Ectodermal cell (in vitro differentiated cells): ENCODE results near the gene P3H3.
A peak's percentile ranks its signal among the peaks of the same experiment; 100 is the strongest.

ENCODE experiments used
- H3K27ac ChIP-seq: 2 replicates; pipeline ENCODE4 v1.7.0; 2013; ENCODE audit warnings: mild to moderate bottlenecking, low read depth, low read length; ENCODE audit not compliant: insufficient read depth, poor library complexity, severe bottlenecking
- H3K27me3 ChIP-seq: 2 replicates; pipeline ENCODE4 v1.7.0; 2013; ENCODE audit warnings: mild to moderate bottlenecking, low read length; ENCODE audit not compliant: insufficient read depth, control insufficient read depth, poor library complexity, severe bottlenecking
- H3K36me3 ChIP-seq: one replicate; pipeline ENCODE4 v1.7.0; 2013; ENCODE audit warnings: low read length; ENCODE audit not compliant: control insufficient read depth, insufficient read depth
- H3K4me1 ChIP-seq: one replicate; pipeline ENCODE4 v1.7.0; 2013; ENCODE audit warnings: low read length; ENCODE audit not compliant: control insufficient read depth, insufficient read depth
- H3K4me3 ChIP-seq: 2 replicates; pipeline ENCODE4 v1.7.0; 2013; ENCODE audit warnings: low read depth, low read length, control low read depth; ENCODE audit not compliant: insufficient read depth
- H3K9me3 ChIP-seq: 2 replicates; pipeline ENCODE4 v1.7.0; 2013; ENCODE audit warnings: mild to moderate bottlenecking, low read length, moderate library complexity; ENCODE audit not compliant: control insufficient read depth
- WGBS, 2 experiments: methylation state at CpG; one replicate each; pipeline ENCODE4 v1.1.7; 2013; ENCODE audit warnings: missing lambda C conversion rate in 2 of 2; 5-methylcytosine and 5-hydroxymethylcytosine counted together

P3H3 gene

DNA sequence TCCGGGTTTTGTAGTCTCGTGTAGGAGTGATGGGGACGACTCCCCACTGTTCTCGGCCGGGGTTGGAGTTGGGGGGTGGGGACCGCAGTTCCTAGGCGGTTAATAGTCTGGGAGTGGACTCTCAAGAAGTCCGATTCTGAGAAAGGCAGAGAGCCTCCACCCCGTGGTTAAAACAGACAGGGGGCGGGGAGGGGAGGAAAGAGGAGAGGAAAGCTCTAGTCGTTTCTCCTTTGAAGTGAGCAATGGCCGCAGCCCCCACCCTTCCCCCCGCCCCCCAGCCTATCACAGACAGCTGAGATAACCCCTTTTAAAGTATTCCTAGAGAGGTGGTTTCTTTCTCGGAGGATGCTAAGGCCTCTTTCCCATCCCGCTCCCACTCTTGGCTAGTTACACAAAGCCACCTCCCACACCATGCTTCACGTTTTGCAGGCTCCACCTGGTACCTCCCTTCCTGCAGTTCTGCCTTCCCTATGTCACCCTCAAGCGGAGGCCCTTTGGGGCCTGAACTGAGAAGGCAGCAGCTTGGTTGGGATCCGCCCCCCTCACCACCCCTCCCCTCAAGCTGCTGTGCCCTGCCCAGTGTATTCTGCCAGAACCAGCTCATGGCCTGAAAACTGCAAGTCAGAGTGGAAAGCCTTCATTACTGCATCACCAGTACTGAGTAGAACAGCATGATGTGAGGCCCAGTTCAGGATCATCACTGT is 24.6 kb downstream of the P3H3 start:
- 2% methylated on average over 17 to 18 of the region's 18 CpGs for WGBS, 2 experiments
- Histone ChIP-seq H3K9me3 (no peaks in the 10 kb centered on the region), H3K4me1 (peaks cover 21% of the 10 kb centered on the region), H3K36me3 (peaks cover 27% of the 10 kb centered on the region), H3K27ac (peak overlapping the region; percentile 72), H3K4me3 (peak overlapping the region; percentile 60), H3K27me3 (no peaks in the 10 kb centered on the region)

DNA sequence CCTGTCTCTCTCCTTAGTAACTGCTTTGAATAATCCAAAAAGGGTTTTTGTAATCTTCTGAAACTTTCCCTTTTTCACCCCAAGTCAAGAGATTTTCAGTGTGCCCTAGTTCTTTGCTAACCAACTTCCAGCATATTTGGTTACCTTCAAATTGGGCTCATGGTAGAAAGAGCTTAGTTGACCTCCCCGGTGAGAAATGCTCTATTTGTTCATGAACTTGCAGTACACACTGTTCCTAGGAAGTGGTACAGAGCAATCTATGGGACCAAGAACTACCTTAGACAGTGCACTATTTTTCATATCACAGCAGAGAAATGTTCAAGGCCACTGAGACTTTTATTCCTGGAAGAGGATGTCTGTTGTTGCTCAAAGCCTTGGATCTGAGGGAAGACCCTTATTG is 25.4 kb downstream of the P3H3 start:
- Histone ChIP-seq H3K27ac (no peak overlapping the region), H3K4me1 (peaks cover 21% of the 10 kb centered on the region), H3K9me3 (no peaks in the 10 kb centered on the region), H3K4me3 (no peak overlapping the region), H3K36me3 (peaks cover 32% of the 10 kb centered on the region), H3K27me3 (no peaks in the 10 kb centered on the region)
- 95 to 100% methylated on average over 1 of the region's 1 CpG for WGBS, 2 experiments

DNA sequence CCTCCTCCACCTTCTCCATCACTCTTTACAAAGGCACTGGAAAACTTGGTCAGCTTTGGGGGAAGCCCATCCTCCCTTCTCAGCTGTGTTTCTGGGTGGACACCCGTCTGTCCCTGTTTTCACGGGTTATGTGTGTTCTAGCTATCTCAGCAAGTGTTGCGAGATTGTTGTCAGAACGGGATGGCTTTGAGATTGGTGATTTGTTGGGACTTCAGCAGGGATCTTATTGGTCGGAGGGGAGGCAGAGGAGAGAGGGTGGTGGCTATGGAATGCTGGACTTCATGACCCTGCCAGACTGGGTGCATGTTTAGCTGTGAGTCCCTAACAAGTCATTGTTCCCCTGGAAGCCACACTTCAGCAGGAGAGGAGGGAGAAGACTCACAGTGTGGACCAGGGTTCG is 25.8 kb downstream of the P3H3 start:
- Histone ChIP-seq H3K27ac (no peak overlapping the region), H3K4me1 (peaks cover 21% of the 10 kb centered on the region), H3K36me3 (peaks cover 32% of the 10 kb centered on the region), H3K27me3 (no peaks in the 10 kb centered on the region), H3K9me3 (no peaks in the 10 kb centered on the region), H3K4me3 (no peak overlapping the region)
- 91 to 92% methylated on average over 6 of the region's 6 CpGs for WGBS, 2 experiments

GRCh38 chr12:6855322-6855721 is 27.1 kb downstream of the P3H3 start:
- Histone ChIP-seq H3K27ac (no peak overlapping the region), H3K9me3 (no peaks in the 10 kb centered on the region), H3K4me1 (peaks cover 11% of the 10 kb centered on the region), H3K4me3 (no peak overlapping the region), H3K36me3 (peaks cover 35% of the 10 kb centered on the region), H3K27me3 (no peaks in the 10 kb centered on the region)
- WGBS, 2 experiments: 95 to 96% methylated on average over 14 of the region's 14 CpGs

GRCh38 chr12:6858799-6859198 is 30.6 kb downstream of the P3H3 start:
- H3K27me3 ChIP-seq: no peaks in the 10 kb centered on the region
- H3K27ac ChIP-seq: no peak overlapping the region
- H3K4me3 ChIP-seq: no peak overlapping the region
- no peaks in the 10 kb centered on the region for H3K4me1 ChIP-seq
- H3K36me3 ChIP-seq: peaks cover 62% of the 10 kb centered on the region
- H3K9me3 ChIP-seq: no peaks in the 10 kb centered on the region
- 88 to 93% methylated on average over 2 of the region's 2 CpGs for WGBS, 2 experiments

DNA sequence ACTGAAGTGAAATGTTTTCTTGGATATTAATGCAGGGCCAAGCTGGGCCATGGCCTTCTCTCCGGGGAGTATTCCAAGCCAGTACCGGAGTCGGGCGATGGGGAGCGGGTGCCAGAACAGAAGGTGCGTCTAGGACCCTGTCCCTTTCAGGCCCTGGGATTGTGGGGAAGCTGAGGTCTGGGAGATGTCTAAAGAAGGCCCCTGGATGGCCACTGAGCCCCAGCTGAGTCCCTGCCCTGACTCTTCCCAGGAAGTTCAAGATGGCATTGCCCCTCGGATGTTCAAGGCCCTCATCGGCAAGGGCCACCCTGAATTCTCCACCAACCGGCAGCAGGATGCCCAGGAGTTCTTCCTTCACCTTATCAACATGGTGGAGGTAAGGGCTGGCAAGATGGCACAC is 31.9 kb downstream of the P3H3 start:
- no peaks in the 10 kb centered on the region for H3K27me3 ChIP-seq
- H3K9me3 ChIP-seq: no peaks in the 10 kb centered on the region
- 98% methylated on average over 9 of the region's 9 CpGs for WGBS, 2 experiments
- H3K36me3 ChIP-seq: peaks cover 73% of the 10 kb centered on the region
- H3K4me3 ChIP-seq: no peak overlapping the region
- H3K4me1 ChIP-seq: no peaks in the 10 kb centered on the region
- no peak overlapping the region for H3K27ac ChIP-seq

DNA sequence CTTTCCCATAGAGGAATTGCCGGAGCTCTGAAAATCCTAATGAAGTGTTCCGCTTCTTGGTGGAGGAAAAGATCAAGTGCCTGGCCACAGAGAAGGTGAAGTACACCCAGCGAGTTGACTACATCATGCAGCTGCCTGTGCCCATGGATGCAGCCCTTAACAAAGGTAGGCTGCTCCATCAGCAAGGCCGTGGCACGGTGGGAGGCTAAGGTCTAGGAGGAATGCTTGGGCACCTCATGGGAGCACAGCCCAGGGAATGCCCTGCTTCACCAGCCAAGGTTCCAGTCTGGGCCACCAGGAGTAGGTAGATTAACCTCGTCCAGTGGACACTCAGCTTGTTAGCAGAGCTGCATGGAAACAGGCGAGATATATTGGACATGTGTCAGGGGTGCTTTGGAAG is 32.7 kb downstream of the P3H3 start:
- Histone ChIP-seq H3K27me3 (no peaks in the 10 kb centered on the region), H3K4me1 (no peaks in the 10 kb centered on the region), H3K36me3 (peaks cover 76% of the 10 kb centered on the region), H3K27ac (no peak overlapping the region), H3K9me3 (no peaks in the 10 kb centered on the region), H3K4me3 (no peak overlapping the region)
- 95 to 96% methylated on average over 7 of the region's 7 CpGs for WGBS, 2 experiments

- no peak overlapping the region for H3K4me3 ChIP-seq
- H3K27me3 ChIP-seq: no peaks in the 10 kb centered on the region
- H3K27ac ChIP-seq: no peak overlapping the region
- H3K36me3 ChIP-seq: peaks cover 77% of the 10 kb centered on the region
- 94% methylated on average over 9 of the region's 9 CpGs for WGBS, 2 experiments
- H3K4me1 ChIP-seq: peaks cover 2% of the 10 kb centered on the region
- no peaks in the 10 kb centered on the region for H3K9me3 ChIP-seq
Measured at GRCh38 chr12:6861391-6861790, 33.2 kb downstream of the P3H3 start.

- Histone ChIP-seq H3K36me3 (peaks cover 65% of the 10 kb centered on the region), H3K27ac (no peak overlapping the region), H3K4me1 (peaks cover 9% of the 10 kb centered on the region), H3K9me3 (no peaks in the 10 kb centered on the region), H3K4me3 (no peak overlapping the region), H3K27me3 (no peaks in the 10 kb centered on the region)
- WGBS, 2 experiments: 93 to 94% methylated on average over 11 of the region's 11 CpGs
Measured at GRCh38 chr12:6863033-6863432, 34.8 kb downstream of the P3H3 start.

- Histone ChIP-seq H3K4me3 (no peak overlapping the region), H3K9me3 (no peaks in the 10 kb centered on the region), H3K27ac (no peak overlapping the region), H3K27me3 (no peaks in the 10 kb centered on the region), H3K36me3 (peaks cover 58% of the 10 kb centered on the region), H3K4me1 (peaks cover 9% of the 10 kb centered on the region)
- WGBS, 2 experiments: 94 to 97% methylated on average over 16 of the region's 16 CpGs
Measured at GRCh38 chr12:6863586-6864321, 35.5 kb downstream of the P3H3 start.
